HG02623 (cell line): ENCODE data around the gene TMEM151A.
"Not testable (repeated sequence)": the region's sequence is repeated elsewhere in the genome, so short reads cannot be mapped to it uniquely, and the experiment has no call there.

Experiments
- ATAC-seq: cut with Tn5 transposase; IDR thresholded peaks from one replicate; pipeline ENCODE4 v1.9.1; 2021; ENCODE audit warnings: moderate library complexity; ENCODE audit not compliant: unreplicated experiment

Gene TMEM151A

GRCh38 chr11:66320289-66320688, 28.6 kb downstream of the TMEM151A start:
- not testable (repeated sequence) for ATAC-seq

- not testable (repeated sequence) for ATAC-seq
Measured at GRCh38 chr11:66320748-66321147, 29.1 kb downstream of the TMEM151A start.

- no peak for ATAC-seq
Measured at GRCh38 chr11:66321606-66322005, 29.9 kb downstream of the TMEM151A start.

DNA sequence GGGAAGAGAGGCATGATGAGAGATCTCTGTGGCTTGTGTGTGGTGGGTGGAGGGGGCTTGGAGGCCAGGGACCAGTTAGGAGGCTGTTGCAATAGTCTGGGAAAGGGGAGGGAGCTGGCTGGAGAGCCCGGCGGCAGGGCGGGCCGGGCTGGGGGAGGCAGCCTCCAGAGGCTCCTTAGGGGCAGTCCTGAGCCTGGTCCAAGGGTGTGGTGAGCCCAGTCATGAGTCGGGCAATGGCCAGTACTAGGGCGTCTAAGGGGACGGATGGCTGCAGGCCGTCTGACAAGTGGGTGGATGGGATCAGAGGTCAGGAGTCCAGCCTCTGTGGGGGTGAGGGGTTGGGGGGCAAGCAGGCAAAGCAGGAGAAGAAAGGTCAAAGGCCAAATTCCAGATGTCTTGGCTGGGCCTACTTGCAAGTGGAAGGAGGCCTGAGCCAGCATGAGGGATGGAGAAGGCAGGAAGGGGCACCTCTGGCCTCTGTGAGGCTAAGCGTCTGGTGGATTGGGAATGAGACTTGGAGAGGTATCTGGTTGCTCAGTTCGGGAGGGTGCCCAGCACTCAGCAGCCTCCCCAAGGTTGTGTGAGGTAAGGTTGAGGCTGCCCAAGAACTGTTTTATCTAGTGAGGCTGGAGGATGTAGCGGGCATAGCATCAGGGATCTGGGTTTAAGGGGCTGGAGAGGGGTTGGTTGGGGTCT, 31.2 kb downstream of the TMEM151A start:
- ATAC-seq: no peak

GRCh38 chr11:66323684-66324083, 32.0 kb downstream of the TMEM151A start:
- no peak for ATAC-seq

DNA sequence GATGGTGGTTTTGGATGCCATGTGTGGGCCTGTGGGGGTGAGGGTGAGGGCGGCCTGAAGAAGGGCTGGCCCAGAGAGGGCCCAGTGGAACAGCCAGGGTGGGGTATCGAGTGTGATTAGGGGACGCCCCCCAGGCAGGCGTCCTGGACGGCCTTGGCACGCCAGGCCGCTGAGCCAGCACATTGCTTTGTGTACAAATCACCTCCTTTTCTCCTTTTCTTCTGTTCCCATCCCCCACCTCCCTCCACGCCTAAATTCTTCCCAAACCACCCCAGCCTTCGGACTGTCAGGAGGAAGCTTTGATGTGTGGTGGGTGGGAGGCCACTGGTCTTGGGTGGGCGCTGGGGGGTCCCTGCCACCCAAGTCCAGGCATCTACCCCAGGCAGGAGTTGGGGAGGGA, 33.0 kb downstream of the TMEM151A start:
- no peak for ATAC-seq

DNA sequence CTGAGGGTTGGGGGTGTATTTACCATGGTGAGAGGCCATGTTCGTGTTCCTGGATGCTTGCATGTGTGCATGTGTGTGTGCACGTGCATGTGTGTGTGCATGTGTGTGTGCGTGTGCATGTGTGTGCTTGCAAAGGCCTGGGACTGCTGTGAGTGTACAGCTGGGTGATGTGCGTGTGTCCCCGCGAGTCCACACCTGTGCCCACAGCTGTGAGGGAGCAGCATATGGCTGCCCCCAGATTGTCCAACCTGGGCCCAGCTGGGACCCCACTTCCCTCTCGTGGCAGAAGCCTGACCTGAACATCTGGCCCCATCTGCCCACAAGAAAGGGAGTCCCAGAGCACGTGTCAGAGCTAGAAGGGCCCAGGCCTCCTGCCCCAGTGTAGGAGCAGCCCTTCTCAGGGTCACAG, 33.6 kb downstream of the TMEM151A start:
- no peak for ATAC-seq

- no peak for ATAC-seq
Measured at GRCh38 chr11:66326261-66327111, 34.8 kb downstream of the TMEM151A start.

- ATAC-seq: no peak
Measured at GRCh38 chr11:66327171-66328030, 35.7 kb downstream of the TMEM151A start.

- ATAC-seq: no peak
Measured at GRCh38 chr11:66328031-66328301, 36.3 kb downstream of the TMEM151A start.

- ATAC-seq: no peak
Measured at GRCh38 chr11:66328302-66329144, 36.8 kb downstream of the TMEM151A start.

DNA sequence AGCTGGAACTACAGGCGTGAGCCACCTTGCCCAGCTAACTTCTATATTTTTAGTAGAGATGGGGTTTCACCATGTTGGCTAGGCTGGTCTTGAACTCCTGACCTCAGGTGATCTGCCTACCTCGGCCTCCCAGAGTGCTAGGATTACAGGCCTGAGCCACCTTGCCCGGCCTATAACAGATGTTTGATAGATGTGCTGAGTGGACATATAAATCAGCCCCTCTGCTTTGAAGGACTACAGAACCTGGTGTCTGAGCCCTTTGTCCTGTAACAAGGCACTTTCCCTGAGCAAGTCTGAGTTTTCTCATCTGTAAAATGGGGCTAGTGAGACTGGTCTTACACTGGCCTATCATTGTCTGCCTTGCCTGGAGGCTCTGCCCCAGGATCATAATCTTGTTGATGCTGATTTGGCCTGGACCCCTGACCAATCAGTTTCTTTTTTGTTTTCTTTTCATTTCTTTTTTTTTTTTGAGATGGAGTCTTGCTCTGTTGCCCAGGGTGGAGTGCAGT, 37.5 kb downstream of the TMEM151A start:
- no peak for ATAC-seq

DNA sequence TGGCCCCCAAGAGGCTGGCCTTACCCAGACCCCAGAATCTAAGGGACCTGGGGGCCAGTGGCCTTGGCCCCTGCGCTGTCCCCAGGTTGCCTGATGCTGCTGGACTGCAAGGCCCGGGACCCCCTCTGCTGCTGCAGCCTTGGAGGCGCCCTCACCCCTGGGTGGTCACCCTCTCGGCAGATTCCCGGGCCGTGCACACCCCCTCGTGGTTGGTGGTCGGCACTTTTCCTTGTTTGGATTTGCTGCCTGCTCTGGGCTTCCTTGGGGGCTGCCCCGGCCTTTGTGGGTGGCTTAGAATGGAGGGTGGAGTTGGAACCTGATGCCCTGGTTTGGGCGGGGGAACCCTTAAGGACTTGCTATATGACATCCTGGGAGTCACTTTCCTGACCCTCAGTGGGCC, 39.2 kb downstream of the TMEM151A start:
- no peak for ATAC-seq

- no peak for ATAC-seq
Measured at GRCh38 chr11:66331542-66332370, 40.1 kb downstream of the TMEM151A start.

GRCh38 chr11:66332371-66333219, 40.9 kb downstream of the TMEM151A start:
- no peak for ATAC-seq

- ATAC-seq: no peak
Measured at GRCh38 chr11:66333220-66333877, 41.7 kb downstream of the TMEM151A start.

- ATAC-seq: no peak
Measured at GRCh38 chr11:66333896-66334604, 42.4 kb downstream of the TMEM151A start.
